ENCODE measurements around the gene CCL20. TPM values are rescaled to one million over a fixed set of nuclear protein-coding genes. Genes with fewer than 3 reads are reported as not detected.
"Not testable (repeated sequence)": the region's sequence is repeated elsewhere in the genome, so short reads cannot be mapped to it uniquely, and the experiment has no call there.

The CCL20 gene
- total RNA-seq, 1 experiment from 2014 or later: not detected

GRCh38 chr2:227834916-227835650 is 21.4 kb downstream of the CCL20 start:
- CTCF ChIA-PET: no interaction called here
- no TSS peak for BruUV-seq (replicated peaks)
- H3K36me3 ChIP-seq (ENCODE audit: insufficient read depth, low read length, poor library complexity, severe bottlenecking): no peaks in the 10 kb centered on the region
- H3K4me1 ChIP-seq (ENCODE audit: insufficient read depth, low read length, poor library complexity, severe bottlenecking): no peaks in the 10 kb centered on the region
- intact Hi-C loops (cut with micrococcal nuclease; ENCODE audit: unreplicated experiment): no loop called here
- no peak for DNase-seq (ENCODE audit: low spot score)
- H3K27me3 ChIP-seq (replicated peaks; ENCODE audit: insufficient read depth, low read depth, low read length, poor library complexity): no peaks in the 10 kb centered on the region
- no peak overlapping the region for H3K4me3 ChIP-seq (ENCODE audit: low read depth, low read length, poor library complexity, severe bottlenecking)
- no peaks in the 10 kb centered on the region for H3K9me3 ChIP-seq (ENCODE audit: low read depth, low read length, poor library complexity, severe bottlenecking)
- no peak overlapping the region for H3K27ac ChIP-seq (ENCODE audit: low read depth, low read length, poor library complexity, severe bottlenecking)
- POLR2A ChIA-PET (ENCODE audit: low non-redundant PET): no interaction called here
- TF ChIP-seq EZH2 (IDR thresholded peaks at IDR 0.05; ENCODE audit: borderline replicate concordance, low read depth, low read length, poor library complexity, severe bottlenecking) (no peak), CTCF (conservative IDR thresholded peaks at IDR 0.05; ENCODE audit: low read depth, low read length) (no peak)

GRCh38 chr2:227839339-227840129 is 25.9 kb downstream of the CCL20 start:
- H3K36me3 ChIP-seq (ENCODE audit: insufficient read depth, low read length, poor library complexity, severe bottlenecking); H3K27ac ChIP-seq (ENCODE audit: low read depth, low read length, poor library complexity, severe bottlenecking); H3K4me3 ChIP-seq (ENCODE audit: low read depth, low read length, poor library complexity, severe bottlenecking); H3K27me3 ChIP-seq (replicated peaks; ENCODE audit: insufficient read depth, low read depth, low read length, poor library complexity); DNase-seq (ENCODE audit: low spot score); H3K9me3 ChIP-seq (ENCODE audit: low read depth, low read length, poor library complexity, severe bottlenecking); intact Hi-C loops (cut with micrococcal nuclease; ENCODE audit: unreplicated experiment); BruUV-seq (replicated peaks); CTCF ChIA-PET; H3K4me1 ChIP-seq (ENCODE audit: insufficient read depth, low read length, poor library complexity, severe bottlenecking): not testable (repeated sequence)
- POLR2A ChIA-PET (ENCODE audit: low non-redundant PET): interaction anchor here (0.5 kb wide), 1 partner anchor 191 kb away, joined by 8 read pairs; no protein-coding TSS in a partner anchor

- no peak overlapping the region for H3K4me3 ChIP-seq (ENCODE audit: low read depth, low read length, poor library complexity, severe bottlenecking)
- H3K27me3 ChIP-seq (replicated peaks; ENCODE audit: insufficient read depth, low read depth, low read length, poor library complexity): no peaks in the 10 kb centered on the region
- intact Hi-C loops (cut with micrococcal nuclease; ENCODE audit: unreplicated experiment): no loop called here
- no peak for DNase-seq (ENCODE audit: low spot score)
- H3K36me3 ChIP-seq (ENCODE audit: insufficient read depth, low read length, poor library complexity, severe bottlenecking): no peaks in the 10 kb centered on the region
- no peak for TF ChIP-seq EZH2 (IDR thresholded peaks at IDR 0.05; ENCODE audit: borderline replicate concordance, low read depth, low read length, poor library complexity, severe bottlenecking)
- TF ChIP-seq CTCF (conservative IDR thresholded peaks at IDR 0.05; ENCODE audit: low read depth, low read length): no peak
- H3K9me3 ChIP-seq (ENCODE audit: low read depth, low read length, poor library complexity, severe bottlenecking): no peaks in the 10 kb centered on the region
- CTCF ChIA-PET: no interaction called here
- no peak overlapping the region for H3K27ac ChIP-seq (ENCODE audit: low read depth, low read length, poor library complexity, severe bottlenecking)
- H3K4me1 ChIP-seq (ENCODE audit: insufficient read depth, low read length, poor library complexity, severe bottlenecking): no peaks in the 10 kb centered on the region
- BruUV-seq (replicated peaks): no TSS peak
- POLR2A ChIA-PET (ENCODE audit: low non-redundant PET): no interaction called here
Observed at GRCh38 chr2:227846831-227847230, 33.2 kb downstream of the CCL20 start.

All from A673 (cell line).